Glutamatergic neuron (in vitro differentiated cells): Measurements from ENCODE around the gene PAX7. TPM values are rescaled to one million over a fixed set of nuclear protein-coding genes. Genes with fewer than 3 reads are reported as not detected.

Experiments used
- DNase-seq: peaks from one replicate; pipeline ENCODE4 v3.0.0; 2022
- H3K27ac Mint-ChIP-seq: one replicate; pipeline ENCODE4 v1.8.0; 2020; ENCODE audit warnings: mild to moderate bottlenecking, mixed read lengths, inconsistent platforms; ENCODE audit not compliant: unreplicated experiment
- H3K27me3 Mint-ChIP-seq: one replicate; pipeline ENCODE4 v1.8.0; 2020; ENCODE audit warnings: mild to moderate bottlenecking, moderate library complexity, mixed read lengths, inconsistent platforms; ENCODE audit not compliant: unreplicated experiment
- H3K36me3 Mint-ChIP-seq: one replicate; pipeline ENCODE4 v1.8.0; 2020; ENCODE audit warnings: mild to moderate bottlenecking, mixed read lengths, inconsistent platforms; ENCODE audit not compliant: unreplicated experiment
- H3K4me1 Mint-ChIP-seq: one replicate; pipeline ENCODE4 v1.8.0; 2020; ENCODE audit warnings: mild to moderate bottlenecking, low read depth, mixed read lengths, inconsistent platforms; ENCODE audit not compliant: unreplicated experiment
- H3K4me3 Mint-ChIP-seq: one replicate; pipeline ENCODE4 v1.8.0; 2020; ENCODE audit warnings: mild to moderate bottlenecking, mixed read lengths, inconsistent platforms; ENCODE audit not compliant: unreplicated experiment
- H3K9me3 Mint-ChIP-seq: one replicate; pipeline ENCODE4 v1.8.0; 2020; ENCODE audit warnings: mild to moderate bottlenecking, moderate library complexity, mixed read lengths, inconsistent platforms; ENCODE audit not compliant: unreplicated experiment
- total RNA-seq: library from RNA; stranded (reverse); fragmentation: NEBNext Ultra II Directional; extraction: Animal tissue kit (Norgen Biotek cat#: 25700); gene quantifications from one replicate; pipeline ENCODE4 v1.2.1, GENCODE V29; 2021; ENCODE audit not compliant: unreplicated experiment
- TF ChIP-seq, protein P1 (sequence below): fragments of 200-600 bp; sonication (generic); IDR thresholded peaks from one replicate; pipeline ENCODE4 v1.5.0; 2021; ENCODE audit not compliant: partially characterized antibody, unreplicated experiment

PAX7 gene
- total RNA-seq, 1 donor from 2014 or later = 0.07 TPM

DNA sequence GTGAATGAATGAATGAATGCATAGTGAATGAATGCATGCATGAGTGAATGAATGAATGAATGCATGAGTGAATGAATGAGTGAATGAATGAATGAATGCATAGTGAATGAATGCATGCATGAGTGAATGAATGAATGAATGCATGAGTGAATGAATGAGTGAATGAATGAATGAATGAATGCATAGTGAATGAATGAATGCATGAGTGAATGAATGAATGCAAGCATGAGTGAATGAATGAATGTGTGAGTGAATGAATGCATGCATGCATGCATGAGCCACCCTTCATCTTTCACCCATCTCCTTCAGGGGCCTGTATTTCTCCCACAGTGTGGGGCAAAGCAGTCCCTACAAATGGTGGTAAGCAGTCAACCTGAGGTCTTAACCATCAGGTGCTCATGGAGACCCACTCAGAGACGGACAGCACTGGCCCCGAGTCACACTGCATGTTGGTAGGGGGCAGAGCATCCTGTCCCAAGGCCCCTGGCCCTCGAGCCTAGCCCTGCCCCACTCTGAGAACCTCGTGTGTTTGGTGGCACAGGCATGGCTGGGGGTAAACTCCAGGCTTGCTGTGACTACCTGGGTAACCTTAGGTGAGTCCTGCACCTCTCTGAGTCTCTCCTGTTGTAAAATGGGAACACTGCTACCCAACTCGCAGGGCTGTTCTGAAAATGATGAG lies 28.0 kb upstream of the PAX7 start:
- Mint-ChIP-seq H3K9me3 (peaks cover 3% of the 10 kb centered on the region), H3K4me3 (no peak overlapping the region), H3K4me1 (no peaks in the 10 kb centered on the region), H3K27me3 (peaks cover 4% of the 10 kb centered on the region), H3K27ac (peak overlapping the region; percentile 33), H3K36me3 (no peaks in the 10 kb centered on the region)
- TF ChIP-seq, protein P1, sequence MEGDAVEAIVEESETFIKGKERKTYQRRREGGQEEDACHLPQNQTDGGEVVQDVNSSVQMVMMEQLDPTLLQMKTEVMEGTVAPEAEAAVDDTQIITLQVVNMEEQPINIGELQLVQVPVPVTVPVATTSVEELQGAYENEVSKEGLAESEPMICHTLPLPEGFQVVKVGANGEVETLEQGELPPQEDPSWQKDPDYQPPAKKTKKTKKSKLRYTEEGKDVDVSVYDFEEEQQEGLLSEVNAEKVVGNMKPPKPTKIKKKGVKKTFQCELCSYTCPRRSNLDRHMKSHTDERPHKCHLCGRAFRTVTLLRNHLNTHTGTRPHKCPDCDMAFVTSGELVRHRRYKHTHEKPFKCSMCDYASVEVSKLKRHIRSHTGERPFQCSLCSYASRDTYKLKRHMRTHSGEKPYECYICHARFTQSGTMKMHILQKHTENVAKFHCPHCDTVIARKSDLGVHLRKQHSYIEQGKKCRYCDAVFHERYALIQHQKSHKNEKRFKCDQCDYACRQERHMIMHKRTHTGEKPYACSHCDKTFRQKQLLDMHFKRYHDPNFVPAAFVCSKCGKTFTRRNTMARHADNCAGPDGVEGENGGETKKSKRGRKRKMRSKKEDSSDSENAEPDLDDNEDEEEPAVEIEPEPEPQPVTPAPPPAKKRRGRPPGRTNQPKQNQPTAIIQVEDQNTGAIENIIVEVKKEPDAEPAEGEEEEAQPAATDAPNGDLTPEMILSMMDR = no peak
- no peak for DNase-seq

DNA sequence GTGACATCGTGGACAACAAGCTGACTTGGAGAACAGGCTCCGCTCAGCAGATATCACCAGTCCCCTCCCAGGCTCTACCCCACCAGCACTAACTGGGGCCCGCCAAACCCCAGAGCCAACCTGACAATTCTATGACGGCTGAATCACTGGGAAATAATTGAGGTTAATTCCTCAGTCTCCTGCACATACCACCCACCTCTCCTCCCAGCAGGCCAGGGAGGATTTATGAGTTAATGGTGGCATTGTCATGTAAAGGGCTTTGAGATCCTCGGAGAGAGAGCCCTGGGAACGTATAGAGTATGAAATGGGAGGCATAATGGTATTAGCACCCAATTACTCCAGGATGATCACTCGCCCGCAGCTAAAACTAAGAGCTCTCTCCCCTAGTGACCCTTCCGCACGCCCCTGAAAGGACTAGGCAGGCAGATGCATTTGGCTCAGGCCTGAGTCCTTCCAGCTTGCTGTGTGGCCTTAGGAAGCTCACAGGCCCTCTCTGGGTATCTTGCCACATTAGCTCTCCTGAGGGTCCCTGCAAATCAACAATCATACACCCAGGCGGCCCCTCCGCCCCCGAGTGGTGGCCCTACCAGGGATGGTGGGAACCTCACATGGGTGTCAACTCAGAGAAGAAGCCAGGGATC lies 27.3 kb upstream of the PAX7 start:
- Mint-ChIP-seq H3K4me3 (no peak overlapping the region), H3K36me3 (no peaks in the 10 kb centered on the region), H3K27ac (peak overlapping the region; percentile 33), H3K27me3 (peaks cover 4% of the 10 kb centered on the region), H3K4me1 (no peaks in the 10 kb centered on the region), H3K9me3 (peaks cover 4% of the 10 kb centered on the region)
- TF ChIP-seq, protein P1 = no peak
- DNase-seq = no peak

DNA sequence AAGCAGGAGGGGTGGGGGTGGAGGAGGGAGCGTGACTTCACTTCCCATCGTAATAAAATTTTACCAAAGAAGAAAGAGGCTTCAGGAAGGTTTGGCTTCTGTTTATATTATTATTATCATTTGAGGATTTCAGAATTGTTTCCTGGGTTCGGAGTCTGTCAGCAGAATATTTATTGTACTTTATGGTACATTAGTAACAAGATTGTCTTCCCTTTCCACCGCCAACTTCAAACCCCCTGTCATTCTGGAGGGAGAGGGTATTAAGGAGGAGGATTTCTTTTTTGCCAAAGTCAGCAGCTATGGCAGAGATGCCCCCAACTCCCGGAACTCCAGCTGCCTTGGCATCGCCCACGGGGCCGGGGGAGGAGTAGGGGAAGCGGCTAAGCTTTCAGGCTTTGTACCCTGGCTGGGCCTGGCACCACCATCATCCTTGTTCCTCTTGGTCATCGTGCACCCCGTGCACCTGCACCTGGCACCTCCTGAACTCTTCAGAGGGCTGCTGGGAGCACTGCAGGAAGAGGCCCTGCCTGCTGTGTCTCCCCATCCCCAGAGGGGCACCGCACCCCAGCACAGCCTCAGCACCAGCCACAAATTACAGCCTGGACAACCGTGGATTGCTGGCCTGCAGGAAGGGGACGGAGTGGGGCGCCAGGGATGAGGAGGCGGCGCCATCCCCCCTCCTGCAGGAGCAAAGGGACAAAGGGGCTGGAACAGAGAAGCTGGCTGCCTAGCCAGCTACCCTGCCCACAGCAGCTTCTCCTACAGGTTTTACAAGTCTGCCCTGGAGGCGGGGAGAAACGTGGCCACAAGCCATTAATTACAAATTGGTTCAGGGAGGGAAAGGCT lies 24.0 kb upstream of the PAX7 start:
- Mint-ChIP-seq H3K27me3 (peaks cover 6% of the 10 kb centered on the region), H3K36me3 (no peaks in the 10 kb centered on the region), H3K27ac (no peak overlapping the region), H3K4me1 (no peaks in the 10 kb centered on the region), H3K9me3 (peaks cover 8% of the 10 kb centered on the region), H3K4me3 (no peak overlapping the region)
- DNase-seq = no peak
- TF ChIP-seq, protein P1 = no peak

DNA sequence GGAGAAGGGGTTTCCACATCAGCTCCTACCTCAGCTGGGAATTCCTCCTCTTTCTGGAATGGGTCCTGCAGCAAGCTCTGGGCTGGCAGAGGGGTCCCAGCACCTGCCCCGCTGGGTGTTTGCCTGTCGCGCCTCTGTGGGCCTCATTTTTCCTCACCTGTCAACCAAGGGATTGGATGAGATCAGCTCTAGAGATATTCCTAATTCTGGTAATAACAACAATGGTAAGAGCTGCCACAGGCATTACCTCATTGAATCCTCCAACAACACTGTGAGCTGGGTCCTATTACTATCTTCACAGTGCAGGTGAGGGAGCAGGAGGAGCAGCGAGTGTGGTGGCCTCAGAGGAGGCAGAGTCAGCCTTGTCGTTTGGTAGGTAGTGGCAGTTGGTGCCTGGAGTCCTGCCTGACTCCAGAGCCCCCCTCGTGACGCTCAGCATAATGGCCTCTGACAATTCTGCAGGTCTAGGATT lies 23.3 kb upstream of the PAX7 start:
- H3K27me3 Mint-ChIP-seq = peaks cover 5% of the 10 kb centered on the region
- H3K4me1 Mint-ChIP-seq = no peaks in the 10 kb centered on the region
- no peak overlapping the region for H3K4me3 Mint-ChIP-seq
- no peaks in the 10 kb centered on the region for H3K36me3 Mint-ChIP-seq
- peaks cover 5% of the 10 kb centered on the region for H3K9me3 Mint-ChIP-seq
- H3K27ac Mint-ChIP-seq = no peak overlapping the region
- TF ChIP-seq, protein P1 = no peak
- no peak for DNase-seq
